Measurements from ENCODE around the gene GSK3B. TPM values are rescaled to one million over a fixed set of nuclear protein-coding genes. Genes with fewer than 3 reads are reported as not detected.
"Not testable (repeated sequence)": the region's sequence is repeated elsewhere in the genome, so short reads cannot be mapped to it uniquely, and the experiment has no call there.

GSK3B gene
- total and polyA plus RNA-seq, 3 experiments from 2014 or later, result 20.0 to 38.0 (median 35.7) TPM

- CTCF ChIA-PET, result no interaction called here
- Histone ChIP-seq H3K27me3 (ENCODE audit: insufficient read depth, low read length, poor library complexity, severe bottlenecking) (no peaks in the 10 kb centered on the region), H3K9me3 (ENCODE audit: low read length) (no peaks in the 10 kb centered on the region), H3K36me3 (ENCODE audit: insufficient read depth, low read length) (no peaks in the 10 kb centered on the region), H3K4me1 (ENCODE audit: insufficient read depth, low read length) (no peaks in the 10 kb centered on the region), H3K4me3 (ENCODE audit: low read length) (no peak overlapping the region), H3K27ac (ENCODE audit: low read depth, low read length) (no peak overlapping the region)
- Mint-ChIP-seq H3K27ac (peak overlapping the region in 1 of 8 donors; percentile 21), H3K27me3 (no peaks in the 10 kb centered on the region), H3K4me3 (peak overlapping the region in 1 of 7 donors; percentile 2), H3K4me1 (peaks cover 53 to 70% (median 69%) of the 10 kb centered on the region in 3 donors), H3K36me3 (peaks cover 2 to 9% (median 6%) of the 10 kb centered on the region in 3 donors), H3K9me3 (peaks cover 0 to 8% (median 0%) of the 10 kb centered on the region in 5 donors)
- POLR2A ChIA-PET, result no interaction called here
- DNase-seq, result no peak
These were observed 29.6 kb downstream of the GSK3B start for GRCh38 chr3:120064641-120065040.

- ChIA-PET CTCF (no interaction called here), POLR2A (no interaction called here)
- H3K27ac Mint-ChIP-seq, result no peak overlapping the region
- Histone ChIP-seq H3K27ac (ENCODE audit: low read depth, low read length) (no peak overlapping the region), H3K27me3 (ENCODE audit: insufficient read depth, low read length, poor library complexity, severe bottlenecking) (no peaks in the 10 kb centered on the region), H3K4me3 (ENCODE audit: low read length) (no peak overlapping the region), H3K36me3 (ENCODE audit: insufficient read depth, low read length) (no peaks in the 10 kb centered on the region), H3K4me1 (ENCODE audit: insufficient read depth, low read length) (no peaks in the 10 kb centered on the region), H3K9me3 (ENCODE audit: low read length) (no peaks in the 10 kb centered on the region)
- H3K9me3 Mint-ChIP-seq, result peaks cover 0 to 8% (median 0%) of the 10 kb centered on the region in 5 donors
- no peak overlapping the region for H3K4me3 Mint-ChIP-seq
- no peaks in the 10 kb centered on the region for H3K27me3 Mint-ChIP-seq
- peaks cover 55 to 73% (median 71%) of the 10 kb centered on the region in 3 donors for H3K4me1 Mint-ChIP-seq
- peaks cover 2 to 6% (median 4%) of the 10 kb centered on the region in 3 donors for H3K36me3 Mint-ChIP-seq
- DNase-seq, result no peak
These were observed 31.8 kb downstream of the GSK3B start for GRCh38 chr3:120062474-120062873.

GRCh38 chr3:120059081-120059864 lies 35.0 kb downstream of the GSK3B start:
- Mint-ChIP-seq H3K4me3 (peak overlapping the region in 1 of 7 donors; percentile 7), H3K36me3 (peaks cover 0 to 4% (median 0%) of the 10 kb centered on the region in 3 donors), H3K9me3 (no peaks in the 10 kb centered on the region), H3K4me1 (peaks cover 43 to 71% (median 66%) of the 10 kb centered on the region in 3 donors), H3K27ac (no peak overlapping the region), H3K27me3 (no peaks in the 10 kb centered on the region)
- no peak overlapping the region for H3K4me3 ChIP-seq (ENCODE audit: low read length)
- no peak overlapping the region for H3K27ac ChIP-seq (ENCODE audit: low read depth, low read length)
- ChIA-PET CTCF (interaction anchor here (0.9 kb wide), 1 partner anchor 13 kb away, joined by 3 read pairs; no protein-coding TSS in a partner anchor), POLR2A (no interaction called here)
- H3K27me3 ChIP-seq (ENCODE audit: insufficient read depth, low read length, poor library complexity, severe bottlenecking), result no peaks in the 10 kb centered on the region
- H3K9me3 ChIP-seq (ENCODE audit: low read length), result no peaks in the 10 kb centered on the region
- no peaks in the 10 kb centered on the region for H3K36me3 ChIP-seq (ENCODE audit: insufficient read depth, low read length)
- DNase-seq, result no peak
- no peaks in the 10 kb centered on the region for H3K4me1 ChIP-seq (ENCODE audit: insufficient read depth, low read length)

- H3K36me3 Mint-ChIP-seq, result peaks cover 0 to 6% (median 0%) of the 10 kb centered on the region in 3 donors
- H3K4me1 ChIP-seq (ENCODE audit: insufficient read depth, low read length), result peaks cover 7% of the 10 kb centered on the region
- no peak overlapping the region for H3K27ac ChIP-seq (ENCODE audit: low read depth, low read length)
- DNase-seq, result no peak
- H3K27ac Mint-ChIP-seq, result peak overlapping the region in 1 of 8 donors; percentile 4
- H3K4me3 ChIP-seq (ENCODE audit: low read length), result no peak overlapping the region
- H3K9me3 Mint-ChIP-seq, result no peaks in the 10 kb centered on the region
- H3K4me1 Mint-ChIP-seq, result peaks cover 54 to 81% (median 78%) of the 10 kb centered on the region in 3 donors
- POLR2A ChIA-PET, result no interaction called here
- H3K9me3 ChIP-seq (ENCODE audit: low read length), result no peaks in the 10 kb centered on the region
- H3K36me3 ChIP-seq (ENCODE audit: insufficient read depth, low read length), result no peaks in the 10 kb centered on the region
- no peaks in the 10 kb centered on the region for H3K27me3 ChIP-seq (ENCODE audit: insufficient read depth, low read length, poor library complexity, severe bottlenecking)
- H3K4me3 Mint-ChIP-seq, result no peak overlapping the region
- H3K27me3 Mint-ChIP-seq, result no peaks in the 10 kb centered on the region
- CTCF ChIA-PET, result interaction anchor here (1.2 kb wide), 1 partner anchor 38 kb away, joined by 3 read pairs; no protein-coding TSS in a partner anchor
These were observed 36.6 kb downstream of the GSK3B start for GRCh38 chr3:120057626-120058025.

GRCh38 chr3:120057029-120057428 lies 37.2 kb downstream of the GSK3B start:
- Mint-ChIP-seq H3K36me3 (peaks cover 0 to 6% (median 0%) of the 10 kb centered on the region in 3 donors), H3K27me3 (no peaks in the 10 kb centered on the region), H3K4me1 (peaks cover 55 to 81% (median 78%) of the 10 kb centered on the region in 3 donors), H3K9me3 (no peaks in the 10 kb centered on the region), H3K4me3 (no peak overlapping the region), H3K27ac (no peak overlapping the region)
- Histone ChIP-seq H3K9me3 (ENCODE audit: low read length) (no peaks in the 10 kb centered on the region), H3K4me1 (ENCODE audit: insufficient read depth, low read length) (peaks cover 12% of the 10 kb centered on the region), H3K27me3 (ENCODE audit: insufficient read depth, low read length, poor library complexity, severe bottlenecking) (no peaks in the 10 kb centered on the region), H3K36me3 (ENCODE audit: insufficient read depth, low read length) (no peaks in the 10 kb centered on the region), H3K4me3 (ENCODE audit: low read length) (no peak overlapping the region), H3K27ac (ENCODE audit: low read depth, low read length) (no peak overlapping the region)
- no peak for DNase-seq
- ChIA-PET POLR2A (no interaction called here), CTCF (no interaction called here)

GRCh38 chr3:120053647-120054046 lies 40.6 kb downstream of the GSK3B start:
- H3K4me3 ChIP-seq (ENCODE audit: low read length); H3K27me3 Mint-ChIP-seq; POLR2A ChIA-PET; H3K36me3 Mint-ChIP-seq; H3K27me3 ChIP-seq (ENCODE audit: insufficient read depth, low read length, poor library complexity, severe bottlenecking); DNase-seq; H3K36me3 ChIP-seq (ENCODE audit: insufficient read depth, low read length); CTCF ChIA-PET; H3K4me3 Mint-ChIP-seq; H3K27ac ChIP-seq (ENCODE audit: low read depth, low read length); H3K9me3 Mint-ChIP-seq; H3K9me3 ChIP-seq (ENCODE audit: low read length): not testable (repeated sequence)
- Mint-ChIP-seq H3K27ac (peak overlapping the region in 4 of 8 donors; percentile 7 to 67 (median 17)), H3K4me1 (peaks cover 62 to 91% (median 90%) of the 10 kb centered on the region in 3 donors)
- H3K4me1 ChIP-seq (ENCODE audit: insufficient read depth, low read length), result peaks cover 37% of the 10 kb centered on the region

- peaks cover 0 to 6% (median 3%) of the 10 kb centered on the region in 3 donors for H3K36me3 Mint-ChIP-seq
- no peaks in the 10 kb centered on the region for H3K27me3 Mint-ChIP-seq
- no peak overlapping the region for H3K4me3 ChIP-seq (ENCODE audit: low read length)
- CTCF ChIA-PET, result no interaction called here
- H3K36me3 ChIP-seq (ENCODE audit: insufficient read depth, low read length), result no peaks in the 10 kb centered on the region
- POLR2A ChIA-PET, result no interaction called here
- H3K4me1 ChIP-seq (ENCODE audit: insufficient read depth, low read length), result peaks cover 37% of the 10 kb centered on the region
- peak overlapping the region in 6 of 8 donors; percentile 5 to 65 (median 16) for H3K27ac Mint-ChIP-seq
- no peaks in the 10 kb centered on the region for H3K27me3 ChIP-seq (ENCODE audit: insufficient read depth, low read length, poor library complexity, severe bottlenecking)
- no peak for DNase-seq
- H3K4me1 Mint-ChIP-seq, result peaks cover 67 to 94% (median 91%) of the 10 kb centered on the region in 3 donors
- no peaks in the 10 kb centered on the region for H3K9me3 ChIP-seq (ENCODE audit: low read length)
- H3K4me3 Mint-ChIP-seq, result peak overlapping the region in 6 of 7 donors; percentile 9 to 78 (median 47)
- no peaks in the 10 kb centered on the region for H3K9me3 Mint-ChIP-seq
- H3K27ac ChIP-seq (ENCODE audit: low read depth, low read length), result no peak overlapping the region
These were observed 41.6 kb downstream of the GSK3B start for GRCh38 chr3:120052677-120053076.

GRCh38 chr3:120052225-120052624 lies 42.0 kb downstream of the GSK3B start:
- Histone ChIP-seq H3K4me3 (ENCODE audit: low read length) (no peak overlapping the region), H3K9me3 (ENCODE audit: low read length) (no peaks in the 10 kb centered on the region), H3K36me3 (ENCODE audit: insufficient read depth, low read length) (no peaks in the 10 kb centered on the region), H3K27me3 (ENCODE audit: insufficient read depth, low read length, poor library complexity, severe bottlenecking) (no peaks in the 10 kb centered on the region), H3K4me1 (ENCODE audit: insufficient read depth, low read length) (peaks cover 37% of the 10 kb centered on the region), H3K27ac (ENCODE audit: low read depth, low read length) (no peak overlapping the region)
- peak overlapping the region in 6 of 8 donors; percentile 5 to 65 (median 16) for H3K27ac Mint-ChIP-seq
- H3K9me3 Mint-ChIP-seq, result peaks cover 0 to 1% (median 0%) of the 10 kb centered on the region in 5 donors
- peaks cover 67 to 94% (median 93%) of the 10 kb centered on the region in 3 donors for H3K4me1 Mint-ChIP-seq
- CTCF ChIA-PET, result no interaction called here
- no peaks in the 10 kb centered on the region for H3K27me3 Mint-ChIP-seq
- no peak for DNase-seq
- peak overlapping the region in 6 of 7 donors; percentile 9 to 78 (median 47) for H3K4me3 Mint-ChIP-seq
- POLR2A ChIA-PET, result no interaction called here
- peaks cover 3 to 6% (median 4%) of the 10 kb centered on the region in 3 donors for H3K36me3 Mint-ChIP-seq
